GM13976 (cell line): ENCODE data around the gene MLLT3.

Source experiments
- DNase-seq: peaks from one replicate; pipeline ENCODE4 v3.0.0; 2012; ENCODE audit warnings: low spot score
- in situ Hi-C: fragments of 300-500 bp; cut with MboI; formaldehyde crosslinking; loops from one replicate; pipeline ENCODE4 v1.12.0; 2022; ENCODE audit warnings: low sequenced_read_pairs, mixed read lengths, inconsistent platforms; ENCODE audit not compliant: unreplicated experiment
- TF ChIP-seq, protein P1 (sequence below): IDR thresholded peaks from 2 replicates; pipeline ENCODE4 v1.5.1; 2012; ENCODE audit warnings: borderline replicate concordance, mild to moderate bottlenecking; ENCODE audit not compliant: insufficient read depth; ENCODE audit errors: extremely low read depth, missing control alignments, control extremely low read depth

MLLT3 gene

DNA sequence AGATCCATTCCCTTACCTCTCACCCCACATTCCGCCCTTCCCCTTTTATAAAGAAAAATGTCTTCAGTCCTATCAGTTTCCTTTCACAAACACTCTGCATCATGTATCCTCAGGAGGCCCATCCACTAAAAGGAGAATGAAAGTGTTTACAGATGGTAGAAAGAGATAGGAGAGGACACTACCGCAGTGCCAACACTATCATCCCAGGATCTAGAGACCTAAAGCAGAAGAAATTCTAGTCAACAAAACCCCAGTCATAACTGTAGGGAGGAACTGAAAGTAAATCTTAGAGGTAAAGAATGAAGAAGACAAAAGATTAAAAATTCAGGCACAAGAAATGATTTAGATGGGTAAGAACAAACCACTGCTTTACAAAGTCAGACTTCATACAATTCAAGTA lies 114.1 kb downstream of the MLLT3 start:
- in situ Hi-C loops = no loop called here
- TF ChIP-seq, protein P1, sequence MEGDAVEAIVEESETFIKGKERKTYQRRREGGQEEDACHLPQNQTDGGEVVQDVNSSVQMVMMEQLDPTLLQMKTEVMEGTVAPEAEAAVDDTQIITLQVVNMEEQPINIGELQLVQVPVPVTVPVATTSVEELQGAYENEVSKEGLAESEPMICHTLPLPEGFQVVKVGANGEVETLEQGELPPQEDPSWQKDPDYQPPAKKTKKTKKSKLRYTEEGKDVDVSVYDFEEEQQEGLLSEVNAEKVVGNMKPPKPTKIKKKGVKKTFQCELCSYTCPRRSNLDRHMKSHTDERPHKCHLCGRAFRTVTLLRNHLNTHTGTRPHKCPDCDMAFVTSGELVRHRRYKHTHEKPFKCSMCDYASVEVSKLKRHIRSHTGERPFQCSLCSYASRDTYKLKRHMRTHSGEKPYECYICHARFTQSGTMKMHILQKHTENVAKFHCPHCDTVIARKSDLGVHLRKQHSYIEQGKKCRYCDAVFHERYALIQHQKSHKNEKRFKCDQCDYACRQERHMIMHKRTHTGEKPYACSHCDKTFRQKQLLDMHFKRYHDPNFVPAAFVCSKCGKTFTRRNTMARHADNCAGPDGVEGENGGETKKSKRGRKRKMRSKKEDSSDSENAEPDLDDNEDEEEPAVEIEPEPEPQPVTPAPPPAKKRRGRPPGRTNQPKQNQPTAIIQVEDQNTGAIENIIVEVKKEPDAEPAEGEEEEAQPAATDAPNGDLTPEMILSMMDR = no peak
- DNase-seq = peak; percentile 48

DNA sequence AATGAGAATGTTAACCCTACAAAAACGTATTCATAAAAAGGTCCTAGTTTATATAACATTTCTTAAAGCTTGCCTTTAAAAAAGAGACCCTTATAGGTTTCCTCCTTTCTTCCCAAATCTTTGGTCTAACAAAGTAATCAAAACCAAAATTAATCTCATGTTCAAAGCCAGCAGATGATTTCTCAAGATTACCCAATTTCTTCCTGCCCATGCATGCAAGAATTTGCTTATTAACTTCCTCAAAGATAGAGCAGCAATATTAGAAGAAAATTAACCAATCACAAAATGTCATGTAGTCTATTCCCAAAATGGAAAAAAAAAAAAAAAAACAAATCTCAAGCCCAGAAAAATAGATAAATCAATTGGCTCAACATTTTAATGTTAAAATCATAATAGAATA lies 114.9 kb downstream of the MLLT3 start:
- in situ Hi-C loops = no loop called here
- DNase-seq = no peak
- TF ChIP-seq, protein P1 = no peak

DNA sequence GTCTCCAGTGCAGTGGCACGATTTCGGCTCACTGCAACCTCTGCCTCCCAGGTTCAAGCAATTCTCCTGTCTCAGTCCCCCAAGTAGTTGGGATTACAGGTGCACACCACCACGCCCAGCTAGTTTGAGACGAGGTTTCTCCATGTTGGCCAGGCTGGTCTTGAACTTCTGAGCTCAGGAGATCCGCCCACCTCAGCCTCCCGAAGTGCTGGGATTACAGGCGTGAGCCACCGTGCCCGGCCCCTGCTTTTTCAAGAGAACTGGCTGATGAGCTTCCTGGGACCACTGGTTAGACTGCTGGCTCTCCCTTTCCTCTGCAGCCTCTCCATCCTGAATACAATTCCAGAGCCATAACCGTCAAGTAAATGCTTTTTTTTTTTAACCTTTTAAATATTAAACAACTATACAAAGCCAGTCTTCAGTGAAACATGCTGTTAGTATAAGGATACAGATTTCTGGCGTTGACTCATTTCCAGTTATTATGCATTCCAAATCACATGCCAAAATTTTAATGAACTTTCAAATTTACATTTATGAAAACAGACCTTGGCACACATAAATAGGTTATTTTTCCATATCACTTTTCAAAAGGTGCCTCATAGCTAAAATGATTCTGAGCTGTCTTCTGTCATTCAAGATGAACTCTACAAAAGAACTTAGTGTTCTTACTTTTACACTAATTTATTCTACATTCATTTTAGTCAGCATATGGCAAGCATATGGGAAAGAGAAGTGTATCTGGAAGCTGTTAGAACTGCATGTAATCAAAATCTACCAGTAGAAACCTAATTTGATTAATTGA lies 116.0 kb downstream of the MLLT3 start:
- DNase-seq = no peak
- TF ChIP-seq, protein P1 = no peak
- in situ Hi-C loops = no loop called here

GRCh38 chr9:20505574-20505973 lies 116.7 kb downstream of the MLLT3 start:
- in situ Hi-C loops = no loop called here
- DNase-seq = no peak

GRCh38 chr9:20504930-20505329 lies 117.4 kb downstream of the MLLT3 start:
- DNase-seq = no peak
- in situ Hi-C loops = no loop called here
- TF ChIP-seq, protein P1 = no peak

More at GRCh38 chr9:20505574-20505973, 116.7 kb downstream of the MLLT3 start:
- TF ChIP-seq, protein P1 = no peak

- TF ChIP-seq, protein P1 = no peak
- no peak for DNase-seq
- in situ Hi-C loops = no loop called here
Measured at GRCh38 chr9:20500101-20500500, 122.2 kb downstream of the MLLT3 start.
